Activated naive CD4-positive, alpha-beta T cell treated with anti-CD3 and anti-CD28 coated beads for 36 hours (primary cell): ENCODE data around the gene RPRD1B. TPM values are rescaled to one million over a fixed set of nuclear protein-coding genes. Genes with fewer than 3 reads are reported as not detected.
"Not testable (repeated sequence)": the region's sequence is repeated elsewhere in the genome, so short reads cannot be mapped to it uniquely, and the experiment has no call there.

Source experiments
- CTCF ChIA-PET: fragments of 350-600 bp; sonication (Branson Sonifier 250); formaldehyde crosslinking; loops from one replicate; lab custom pipeline; 2021; ENCODE audit warnings: antibody characterized with exemption; lab: Charles Lee
- DNase-seq: peaks from one replicate; pipeline ENCODE4 v3.0.0-alpha.2; 2020
- H3K27ac Mint-ChIP-seq: one replicate; pipeline ENCODE4 v1.8.0; 2021; ENCODE audit warnings: mild to moderate bottlenecking, mixed read lengths
- H3K27me3 Mint-ChIP-seq: one replicate; pipeline ENCODE4 v1.8.0; 2021; ENCODE audit warnings: low read depth, mixed read lengths
- H3K36me3 Mint-ChIP-seq: one replicate; pipeline ENCODE4 v1.8.0; 2021; ENCODE audit warnings: low read depth, mixed read lengths
- H3K4me1 Mint-ChIP-seq: one replicate; pipeline ENCODE4 v1.8.0; 2021; ENCODE audit warnings: low read depth, mixed read lengths
- H3K4me3 Mint-ChIP-seq: one replicate; pipeline ENCODE4 v1.8.0; 2021; ENCODE audit warnings: mild to moderate bottlenecking, moderate library complexity, mixed read lengths
- H3K9me3 Mint-ChIP-seq: one replicate; pipeline ENCODE4 v1.8.0; 2021; ENCODE audit warnings: mixed read lengths
- intact Hi-C: fragments of 100-400 bp; cut with micrococcal nuclease; formaldehyde crosslinking; loops from one replicate; pipeline ENCODE4 v1.15.1; 2023
- total RNA-seq, 2 experiments: library from RNA; stranded (reverse); gene quantifications; one replicate each; pipeline ENCODE4 v1.2.3, GENCODE V29; 2021

Gene RPRD1B
- total RNA-seq, 2 experiments from 2014 or later: 31.6 to 32.7 TPM

DNA sequence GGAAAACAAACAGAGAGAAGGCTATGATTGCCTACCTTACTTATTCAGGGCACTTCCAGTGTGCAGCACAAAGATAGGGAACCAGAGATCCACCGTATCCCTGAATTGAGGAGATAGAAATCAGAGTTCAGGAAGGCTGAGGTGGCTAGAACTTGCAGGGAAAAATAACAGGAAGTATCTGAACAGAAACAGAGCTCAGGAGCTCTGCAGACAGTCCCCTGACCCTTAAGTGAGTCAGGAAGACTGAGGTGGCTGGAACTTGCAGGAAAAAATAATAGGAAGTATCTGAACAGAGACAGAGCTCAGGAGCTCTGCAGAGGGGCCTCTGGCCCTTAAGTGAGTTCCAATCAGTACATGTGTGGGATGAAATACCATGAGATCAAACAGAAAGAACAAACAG lies 65.4 kb downstream of the RPRD1B start:
- CTCF ChIA-PET: interaction anchor here (0.9 to 1.3 kb wide), 2 partner anchors 25 to 41 kb away, joined by 4 to 5 read pairs; no protein-coding TSS in a partner anchor
- Mint-ChIP-seq H3K4me3 (no peak overlapping the region), H3K27me3 (no peaks in the 10 kb centered on the region), H3K4me1 (peaks cover 8% of the 10 kb centered on the region), H3K9me3 (peaks cover 4% of the 10 kb centered on the region), H3K36me3 (no peaks in the 10 kb centered on the region), H3K27ac (no peak overlapping the region)
- intact Hi-C loops: no loop called here
- DNase-seq: no peak

DNA sequence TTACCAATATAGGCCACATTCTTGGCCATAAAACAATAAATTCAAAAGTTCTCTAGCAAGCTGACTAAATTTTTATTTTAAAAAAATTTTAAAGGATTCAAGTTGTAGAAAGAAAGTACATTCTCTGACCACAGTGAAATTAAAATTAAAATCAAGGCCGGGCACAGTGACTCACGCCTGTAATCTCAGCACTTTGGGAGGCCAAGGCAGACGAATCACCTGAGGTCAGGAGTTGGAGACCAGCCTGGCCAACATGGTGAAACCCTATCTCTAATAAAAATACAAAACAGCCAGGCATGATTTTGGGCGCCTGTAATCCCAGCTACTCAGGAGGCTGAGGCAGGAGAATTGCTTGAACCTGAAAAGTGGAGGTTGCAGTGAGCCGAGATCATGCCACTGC lies 68.7 kb downstream of the RPRD1B start:
- H3K9me3 Mint-ChIP-seq, H3K36me3 Mint-ChIP-seq, H3K4me1 Mint-ChIP-seq, H3K4me3 Mint-ChIP-seq, H3K27ac Mint-ChIP-seq, H3K27me3 Mint-ChIP-seq, intact Hi-C loops, CTCF ChIA-PET, DNase-seq: not testable (repeated sequence)

DNA sequence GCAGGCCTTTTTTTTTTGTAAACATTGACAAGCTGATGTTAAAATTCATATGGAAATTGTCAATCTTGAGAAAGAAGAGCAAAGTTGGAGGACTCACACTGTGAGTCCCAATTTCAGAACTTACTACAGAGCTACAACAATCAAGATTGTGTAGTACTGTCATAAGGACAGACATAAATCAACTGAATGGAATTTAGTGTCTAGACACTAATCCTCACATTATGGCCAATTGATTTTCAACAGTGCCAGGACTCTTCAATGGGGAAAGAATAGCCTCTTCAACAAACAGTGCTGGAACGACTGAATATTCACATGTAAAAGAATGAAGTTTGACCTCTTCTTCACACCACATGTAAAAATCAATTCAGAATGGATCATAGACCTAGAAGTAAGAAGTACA lies 70.7 kb downstream of the RPRD1B start:
- Mint-ChIP-seq H3K27me3 (no peaks in the 10 kb centered on the region), H3K36me3 (no peaks in the 10 kb centered on the region), H3K9me3 (peaks cover 4% of the 10 kb centered on the region), H3K27ac (no peak overlapping the region), H3K4me3 (no peak overlapping the region), H3K4me1 (no peaks in the 10 kb centered on the region)
- no peak for DNase-seq
- CTCF ChIA-PET: no interaction called here
- intact Hi-C loops: no loop called here

DNA sequence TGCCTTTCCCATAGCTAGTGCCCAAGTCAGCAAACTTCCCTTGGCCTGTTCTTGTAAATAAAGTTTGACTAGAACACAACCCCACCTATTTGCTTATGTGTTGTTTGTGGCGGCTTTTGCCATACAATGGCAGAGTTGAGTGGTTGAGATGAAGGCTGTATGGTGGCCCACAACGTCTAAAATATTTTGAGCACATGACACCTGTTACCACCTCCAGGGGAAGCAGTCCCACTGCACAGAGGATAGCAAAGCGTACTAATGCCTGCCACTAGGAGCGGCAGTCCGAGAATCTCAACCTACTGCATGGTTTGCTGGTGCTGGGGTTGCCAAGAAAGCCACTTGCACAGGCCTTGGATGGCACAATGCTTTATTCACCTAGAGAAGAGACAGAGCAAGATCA lies 72.9 kb downstream of the RPRD1B start:
- no peak overlapping the region for H3K4me3 Mint-ChIP-seq
- CTCF ChIA-PET: no interaction called here
- no peaks in the 10 kb centered on the region for H3K9me3 Mint-ChIP-seq
- no peaks in the 10 kb centered on the region for H3K4me1 Mint-ChIP-seq
- intact Hi-C loops: no loop called here
- no peaks in the 10 kb centered on the region for H3K27me3 Mint-ChIP-seq
- no peak overlapping the region for H3K27ac Mint-ChIP-seq
- no peaks in the 10 kb centered on the region for H3K36me3 Mint-ChIP-seq
- DNase-seq: no peak

DNA sequence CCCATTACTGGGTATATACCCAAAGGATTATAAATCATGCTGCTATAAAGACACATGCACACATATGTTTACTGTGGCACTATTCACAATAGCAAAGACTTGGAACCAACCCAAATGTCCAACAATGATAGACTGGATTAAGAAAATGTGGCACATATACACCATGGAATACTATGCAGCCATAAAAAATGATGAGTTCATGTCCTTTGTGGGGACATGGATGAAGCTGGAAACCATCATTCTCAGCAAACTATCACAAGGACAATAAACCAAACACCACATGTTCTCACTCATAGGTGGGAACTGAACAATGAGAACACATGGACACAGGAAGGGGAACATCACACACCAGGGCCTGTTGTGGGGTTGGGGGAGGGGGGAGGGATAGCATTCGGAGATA lies 73.8 kb downstream of the RPRD1B start:
- H3K9me3 Mint-ChIP-seq, CTCF ChIA-PET, intact Hi-C loops, DNase-seq, H3K36me3 Mint-ChIP-seq, H3K27me3 Mint-ChIP-seq, H3K4me3 Mint-ChIP-seq, H3K4me1 Mint-ChIP-seq, H3K27ac Mint-ChIP-seq: not testable (repeated sequence)

DNA sequence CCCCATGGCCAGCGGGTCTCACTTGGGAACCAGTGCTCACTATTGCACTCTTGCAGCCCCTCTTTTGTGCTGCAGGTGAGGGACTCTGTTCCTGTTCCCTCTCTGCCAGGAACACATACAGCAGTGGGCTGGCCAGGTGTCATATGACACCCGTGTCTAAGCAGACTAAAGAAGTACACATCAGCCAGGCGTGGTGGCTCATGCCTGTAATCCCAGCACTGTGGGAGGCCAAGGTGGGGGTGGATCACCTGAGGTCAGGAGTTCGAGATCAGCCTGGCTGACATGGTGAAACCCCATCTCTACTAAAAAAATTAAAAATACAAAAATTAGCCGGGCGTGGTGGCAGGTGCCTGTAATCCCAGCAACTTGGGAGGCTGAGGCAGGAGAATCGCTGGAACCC lies 74.4 kb downstream of the RPRD1B start:
- CTCF ChIA-PET, H3K4me1 Mint-ChIP-seq, H3K27me3 Mint-ChIP-seq, DNase-seq, intact Hi-C loops, H3K27ac Mint-ChIP-seq, H3K4me3 Mint-ChIP-seq, H3K9me3 Mint-ChIP-seq, H3K36me3 Mint-ChIP-seq: not testable (repeated sequence)

DNA sequence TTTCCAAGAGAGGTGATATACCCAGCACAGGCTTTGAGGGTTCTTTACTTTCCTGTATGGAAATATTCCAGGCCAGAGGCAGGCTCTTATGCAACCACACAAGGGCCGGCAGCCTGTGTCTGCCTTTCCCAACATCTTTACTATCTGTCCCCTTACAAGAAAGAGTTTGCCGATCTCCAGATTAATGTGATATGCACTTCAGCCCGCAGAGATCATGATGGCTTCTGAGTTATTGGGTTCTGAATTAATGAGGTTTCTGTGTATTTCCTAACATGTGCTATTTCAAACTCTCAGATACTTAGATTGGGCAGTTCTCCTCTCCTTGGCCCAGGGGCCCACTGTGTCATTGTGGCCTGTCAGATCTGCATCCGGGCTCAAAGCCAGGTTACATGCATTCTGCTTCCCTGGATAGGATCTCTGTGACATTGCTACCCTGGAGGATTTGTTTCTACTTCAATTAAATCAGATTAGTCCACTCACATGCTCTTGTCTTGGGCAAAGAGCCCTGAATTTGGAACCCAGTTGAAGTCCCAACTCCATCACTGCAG lies 75.0 kb downstream of the RPRD1B start:
- H3K4me3 Mint-ChIP-seq: no peak overlapping the region
- H3K27ac Mint-ChIP-seq: no peak overlapping the region
- CTCF ChIA-PET: no interaction called here
- intact Hi-C loops: no loop called here
- no peaks in the 10 kb centered on the region for H3K27me3 Mint-ChIP-seq
- H3K9me3 Mint-ChIP-seq: no peaks in the 10 kb centered on the region
- DNase-seq: no peak
- H3K4me1 Mint-ChIP-seq: no peaks in the 10 kb centered on the region
- H3K36me3 Mint-ChIP-seq: no peaks in the 10 kb centered on the region

DNA sequence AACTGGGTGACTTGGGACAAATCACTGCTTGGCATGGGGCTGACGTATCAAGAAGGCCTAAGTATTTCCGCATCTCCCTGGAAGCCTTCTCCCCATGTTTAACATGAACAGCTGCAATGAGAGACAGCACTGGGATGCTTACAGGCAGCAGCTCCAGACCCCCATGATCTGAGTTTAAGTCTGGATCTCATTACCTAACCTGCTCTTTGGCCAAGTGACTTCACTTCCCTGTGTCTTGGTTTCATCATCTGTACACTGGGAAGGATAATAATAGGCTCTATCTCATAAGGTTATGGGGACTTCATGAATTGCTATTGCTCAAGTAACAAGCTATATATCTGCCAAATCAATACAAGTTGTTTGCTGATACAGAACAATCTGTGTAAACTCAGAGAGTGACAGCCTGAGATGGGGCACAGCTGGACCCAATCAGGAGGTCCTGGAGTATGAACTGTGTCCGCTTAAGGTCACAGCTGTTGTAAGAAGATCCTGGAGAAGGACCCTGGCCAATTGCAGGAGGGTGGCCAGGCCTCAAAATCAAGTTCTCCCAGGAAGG lies 75.5 kb downstream of the RPRD1B start:
- Mint-ChIP-seq H3K4me1 (no peaks in the 10 kb centered on the region), H3K4me3 (no peak overlapping the region), H3K27me3 (no peaks in the 10 kb centered on the region), H3K27ac (no peak overlapping the region), H3K9me3 (no peaks in the 10 kb centered on the region), H3K36me3 (no peaks in the 10 kb centered on the region)
- CTCF ChIA-PET: no interaction called here
- no peak for DNase-seq
- intact Hi-C loops: no loop called here

DNA sequence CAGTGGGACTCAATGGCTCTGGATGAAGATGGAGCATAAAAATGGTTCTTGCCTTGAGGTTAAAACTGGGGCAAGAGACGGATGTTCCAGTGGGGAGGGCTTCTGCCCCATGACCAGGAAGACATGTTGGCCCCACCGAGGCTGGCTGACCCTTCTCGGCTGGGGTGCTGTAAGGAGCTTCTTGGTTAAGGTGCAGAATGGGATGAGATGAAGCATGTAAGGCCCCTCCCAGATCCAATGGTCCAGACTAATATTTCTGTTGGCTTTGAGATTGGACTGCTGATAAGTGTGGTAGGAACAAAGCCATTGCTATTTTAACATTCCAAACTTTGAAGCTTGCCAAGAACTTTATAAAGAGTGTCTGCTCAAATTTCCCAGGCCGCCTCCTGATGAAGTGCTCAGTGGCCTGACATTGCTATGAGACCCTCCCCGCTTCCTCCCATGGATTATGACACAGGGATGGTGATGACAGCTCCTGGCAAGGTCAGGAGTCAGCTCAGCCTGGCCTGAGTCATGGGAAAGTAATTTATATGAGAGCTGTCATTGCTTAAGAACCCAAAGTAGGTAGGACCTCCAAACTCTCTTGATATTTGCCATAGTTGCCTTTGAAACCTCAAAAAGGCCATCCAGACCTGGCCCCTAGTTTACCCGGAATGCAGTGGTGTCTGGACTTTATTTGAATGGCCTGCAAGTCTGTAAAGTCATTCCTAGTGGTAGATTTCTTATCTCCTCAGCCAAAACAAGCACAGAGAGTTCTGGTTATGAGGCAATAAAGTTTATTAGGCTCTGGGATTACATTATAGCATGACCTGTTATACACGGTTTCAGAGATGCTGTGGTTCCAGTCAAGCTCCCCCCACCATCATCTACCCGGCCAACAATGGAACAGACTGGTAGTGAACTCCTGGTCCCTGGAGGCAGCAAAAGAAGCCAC lies 76.3 kb downstream of the RPRD1B start:
- intact Hi-C loops: no loop called here
- CTCF ChIA-PET: no interaction called here

DNA sequence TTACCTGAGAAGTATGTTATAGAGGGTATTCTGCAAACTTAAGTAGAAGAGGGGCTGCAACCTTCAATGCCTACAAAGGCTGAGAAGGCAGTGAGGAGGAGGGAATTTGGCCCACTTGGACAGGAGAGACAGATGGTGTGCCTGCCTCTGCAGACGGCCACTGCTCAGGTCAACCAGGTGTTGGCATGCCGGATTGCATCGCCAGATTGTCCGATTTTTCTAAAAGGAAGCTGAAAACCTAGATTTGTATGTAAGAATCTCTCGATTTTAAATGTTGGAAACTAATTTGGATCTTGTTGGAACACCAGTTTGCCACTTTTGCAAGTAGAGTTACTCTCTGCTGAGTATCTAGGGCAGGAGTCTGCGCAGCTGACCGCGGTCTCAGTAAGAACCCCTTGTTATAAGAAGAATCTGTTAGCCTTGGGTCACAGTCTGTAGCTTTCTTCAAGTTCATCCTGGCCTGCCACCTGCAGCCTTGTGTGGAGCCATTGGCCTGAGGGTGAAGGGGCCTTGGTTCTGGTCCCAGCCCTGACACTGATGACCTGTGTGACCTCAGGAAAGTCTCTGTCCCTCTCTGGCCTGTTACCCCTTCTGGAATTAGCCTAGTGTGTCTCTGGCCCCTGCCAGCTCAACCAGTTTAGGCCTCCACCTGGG lies 77.1 kb downstream of the RPRD1B start:
- intact Hi-C loops: no loop called here
- no peak overlapping the region for H3K27ac Mint-ChIP-seq
- no peak for DNase-seq
- H3K9me3 Mint-ChIP-seq: no peaks in the 10 kb centered on the region
- no peaks in the 10 kb centered on the region for H3K27me3 Mint-ChIP-seq
- CTCF ChIA-PET: interaction anchor here (0.6 kb wide), 1 partner anchor 142 kb away, joined by 3 read pairs; no protein-coding TSS in a partner anchor
- no peak overlapping the region for H3K4me3 Mint-ChIP-seq
- no peaks in the 10 kb centered on the region for H3K36me3 Mint-ChIP-seq
- H3K4me1 Mint-ChIP-seq: no peaks in the 10 kb centered on the region

More for the DNA sequence above, 76.3 kb downstream of the RPRD1B start:
- DNase-seq: no peak
- Mint-ChIP-seq H3K4me3 (no peak overlapping the region), H3K9me3 (no peaks in the 10 kb centered on the region), H3K27ac (no peak overlapping the region), H3K27me3 (no peaks in the 10 kb centered on the region), H3K36me3 (no peaks in the 10 kb centered on the region), H3K4me1 (no peaks in the 10 kb centered on the region)

DNA sequence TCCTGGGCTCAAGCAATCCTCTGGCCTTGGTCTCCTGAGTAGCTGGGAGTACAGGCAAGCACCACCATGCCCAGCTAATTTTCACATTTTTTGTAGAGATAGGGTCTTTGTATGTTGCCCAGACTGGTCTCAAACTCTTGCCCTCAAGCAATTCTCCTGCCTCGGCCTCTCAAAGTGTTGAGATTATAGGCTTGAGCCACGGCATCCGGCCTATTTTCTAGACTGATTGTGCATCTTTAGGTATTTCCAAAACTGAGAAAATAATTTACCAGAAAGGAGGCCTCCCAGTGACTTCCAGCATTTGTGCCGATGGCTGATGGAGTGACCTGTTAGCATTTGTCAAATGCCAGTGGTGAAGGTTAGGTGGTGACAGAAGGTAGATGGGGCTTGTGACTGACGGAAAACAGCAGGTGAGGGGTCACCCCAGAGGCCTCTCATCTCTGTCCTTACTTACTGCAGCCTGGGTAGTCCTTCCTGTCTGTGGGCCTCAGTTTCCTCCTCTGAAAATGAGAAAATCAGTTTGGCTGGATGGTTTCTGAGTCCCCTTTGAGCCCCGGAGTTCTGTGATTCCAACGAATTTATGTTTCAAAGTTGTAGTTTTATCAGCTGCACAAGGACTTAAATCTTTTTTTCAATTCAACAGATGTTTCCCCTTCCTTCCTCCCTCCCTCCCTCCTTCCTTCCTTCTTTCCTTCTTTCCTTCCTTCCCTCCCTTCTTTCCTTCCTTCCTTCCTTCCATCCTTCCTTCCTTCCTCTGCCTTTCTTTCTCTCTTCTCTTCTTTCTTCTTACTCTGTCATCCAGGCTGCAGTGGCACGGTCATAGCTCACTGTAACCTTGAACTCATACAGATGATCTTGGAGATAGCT lies 78.1 kb downstream of the RPRD1B start:
- H3K9me3 Mint-ChIP-seq: no peaks in the 10 kb centered on the region
- H3K4me1 Mint-ChIP-seq: no peaks in the 10 kb centered on the region
- no peak overlapping the region for H3K27ac Mint-ChIP-seq
- DNase-seq: no peak
- intact Hi-C loops: no loop called here
- CTCF ChIA-PET: no interaction called here
- no peaks in the 10 kb centered on the region for H3K27me3 Mint-ChIP-seq
- H3K36me3 Mint-ChIP-seq: no peaks in the 10 kb centered on the region
- H3K4me3 Mint-ChIP-seq: no peak overlapping the region
